ENCODE measurements around the gene RMND1.
"Not testable (repeated sequence)": the region's sequence is repeated elsewhere in the genome, so short reads cannot be mapped to it uniquely, and the experiment has no call there.

Gene RMND1

DNA sequence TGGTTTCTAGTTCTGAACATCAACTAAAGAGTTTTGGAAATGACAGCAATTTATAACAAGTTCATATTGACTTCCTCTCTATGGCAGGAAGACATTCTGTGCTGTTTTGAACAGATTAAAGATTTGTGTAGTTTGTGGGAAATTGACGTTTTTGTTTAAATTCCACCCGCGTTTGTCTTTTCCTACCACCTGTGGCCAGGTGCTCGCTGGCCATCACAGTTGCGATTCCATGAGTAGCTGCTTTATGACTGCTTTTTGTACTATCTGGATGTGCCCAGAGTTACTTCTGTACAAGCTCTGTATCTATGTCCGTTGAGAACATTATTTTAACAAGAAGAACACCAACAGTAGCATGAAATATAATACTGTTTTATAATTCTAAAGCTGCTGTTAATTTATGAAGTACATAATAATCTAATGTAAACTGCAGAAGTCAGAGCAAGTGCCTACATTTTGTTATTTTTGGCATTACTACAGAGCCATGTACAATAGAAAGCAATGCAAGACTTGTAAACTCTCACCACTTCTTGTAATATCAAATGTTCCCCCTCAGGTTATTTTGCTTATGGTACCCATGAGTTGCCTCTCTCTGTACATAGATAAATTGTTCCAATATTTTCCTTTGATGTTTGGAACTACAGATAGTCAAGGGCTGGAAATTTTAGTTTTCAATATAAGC is 94.0 kb downstream of the RMND1 start:
- Histone ChIP-seq H3K9me3 (ENCODE audit: insufficient read depth, low read length) (no peaks in the 10 kb centered on the region), H3K4me2 (ENCODE audit: low read length) (no peak overlapping the region)

DNA sequence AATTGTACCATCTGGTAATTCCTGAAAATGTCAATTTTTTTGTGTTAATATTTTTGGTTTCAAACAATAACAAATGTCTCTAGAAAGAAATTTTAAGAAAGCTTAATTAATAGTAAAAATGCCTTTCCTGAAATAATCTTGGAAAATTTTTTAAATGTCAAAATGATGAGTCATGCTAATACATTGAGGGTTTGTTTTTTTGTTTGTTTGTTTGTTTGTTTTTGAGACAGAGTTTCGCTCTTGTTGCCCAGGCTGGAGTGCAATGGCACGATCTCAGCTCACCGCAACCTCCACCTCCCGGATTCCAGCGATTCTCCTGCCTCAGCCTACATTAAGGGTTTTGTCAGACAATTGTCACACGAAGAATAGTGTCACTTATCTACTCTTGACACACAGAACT is 94.9 kb downstream of the RMND1 start:
- H3K27me3 ChIP-seq (ENCODE audit: low read depth, low read length); H3K9ac ChIP-seq (ENCODE audit: low read length); H4K20me1 ChIP-seq (ENCODE audit: insufficient read depth, low read length); H3K4me3 ChIP-seq (ENCODE audit: low read length); H2AFZ ChIP-seq (ENCODE audit: low read depth, low read length); H3K36me3 ChIP-seq (replicated peaks; ENCODE audit: low read depth, low read length); H3K79me2 ChIP-seq (ENCODE audit: low read length); H3K27ac ChIP-seq (ENCODE audit: low read length); H3K4me2 ChIP-seq (ENCODE audit: low read length); H3K4me1 ChIP-seq (ENCODE audit: low read length); H3K9me3 ChIP-seq (ENCODE audit: insufficient read depth, low read length): not testable (repeated sequence)

More for the DNA sequence above, 94.0 kb downstream of the RMND1 start:
- Histone ChIP-seq H3K27ac (ENCODE audit: low read length) (no peak overlapping the region), H3K79me2 (ENCODE audit: low read length) (no peaks in the 10 kb centered on the region), H3K9ac (ENCODE audit: low read length) (no peak overlapping the region), H3K4me3 (ENCODE audit: low read length) (no peak overlapping the region), H3K36me3 (replicated peaks; ENCODE audit: low read depth, low read length) (peaks cover 6% of the 10 kb centered on the region), H2AFZ (ENCODE audit: low read depth, low read length) (no peak overlapping the region), H4K20me1 (ENCODE audit: insufficient read depth, low read length) (no peaks in the 10 kb centered on the region), H3K4me1 (ENCODE audit: low read length) (no peaks in the 10 kb centered on the region), H3K27me3 (ENCODE audit: low read depth, low read length) (no peaks in the 10 kb centered on the region)
- TF ChIP-seq, protein P1, sequence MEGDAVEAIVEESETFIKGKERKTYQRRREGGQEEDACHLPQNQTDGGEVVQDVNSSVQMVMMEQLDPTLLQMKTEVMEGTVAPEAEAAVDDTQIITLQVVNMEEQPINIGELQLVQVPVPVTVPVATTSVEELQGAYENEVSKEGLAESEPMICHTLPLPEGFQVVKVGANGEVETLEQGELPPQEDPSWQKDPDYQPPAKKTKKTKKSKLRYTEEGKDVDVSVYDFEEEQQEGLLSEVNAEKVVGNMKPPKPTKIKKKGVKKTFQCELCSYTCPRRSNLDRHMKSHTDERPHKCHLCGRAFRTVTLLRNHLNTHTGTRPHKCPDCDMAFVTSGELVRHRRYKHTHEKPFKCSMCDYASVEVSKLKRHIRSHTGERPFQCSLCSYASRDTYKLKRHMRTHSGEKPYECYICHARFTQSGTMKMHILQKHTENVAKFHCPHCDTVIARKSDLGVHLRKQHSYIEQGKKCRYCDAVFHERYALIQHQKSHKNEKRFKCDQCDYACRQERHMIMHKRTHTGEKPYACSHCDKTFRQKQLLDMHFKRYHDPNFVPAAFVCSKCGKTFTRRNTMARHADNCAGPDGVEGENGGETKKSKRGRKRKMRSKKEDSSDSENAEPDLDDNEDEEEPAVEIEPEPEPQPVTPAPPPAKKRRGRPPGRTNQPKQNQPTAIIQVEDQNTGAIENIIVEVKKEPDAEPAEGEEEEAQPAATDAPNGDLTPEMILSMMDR (IDR thresholded peaks at IDR 0.05; ENCODE audit: low read depth, low read length) = no peak
- TF ChIP-seq EZH2phosphoT487 (IDR thresholded peaks at IDR 0.05; ENCODE audit: low read depth) = no peak
